EH (cell line): ENCODE measurements around the gene HSF2BP.
"Not testable (repeated sequence)": the region's sequence is repeated elsewhere in the genome, so short reads cannot be mapped to it uniquely, and the experiment has no call there.

ENCODE experiments used
- DNase-seq: peaks from one replicate; pipeline ENCODE4 v3.0.0-alpha.2; 2015; ENCODE audit warnings: low read depth

HSF2BP gene

GRCh38 chr21:43597540-43598250 is 61.6 kb downstream of the HSF2BP start:
- DNase-seq: peak; percentile 78

GRCh38 chr21:43597052-43597451 is 62.2 kb downstream of the HSF2BP start:
- peak; percentile 85 for DNase-seq

- no peak for DNase-seq
Observed at GRCh38 chr21:43596616-43597015, 62.7 kb downstream of the HSF2BP start.

- not testable (repeated sequence) for DNase-seq
Observed at GRCh38 chr21:43595769-43596168, 63.5 kb downstream of the HSF2BP start.

- no peak for DNase-seq
Observed at GRCh38 chr21:43593078-43593477, 66.2 kb downstream of the HSF2BP start.

GRCh38 chr21:43591571-43591970 is 67.7 kb downstream of the HSF2BP start:
- DNase-seq: peak; percentile 56

GRCh38 chr21:43590194-43590593 is 69.1 kb downstream of the HSF2BP start:
- DNase-seq: peak; percentile 79

- no peak for DNase-seq
Observed at GRCh38 chr21:43588957-43589356, 70.3 kb downstream of the HSF2BP start.

- peak; percentile 100 for DNase-seq
Observed at GRCh38 chr21:43585924-43586413, 73.3 kb downstream of the HSF2BP start.

GRCh38 chr21:43585514-43585913 is 73.8 kb downstream of the HSF2BP start:
- DNase-seq: no peak

GRCh38 chr21:43581453-43581852 is 77.8 kb downstream of the HSF2BP start:
- DNase-seq: no peak

- no peak for DNase-seq
Observed at GRCh38 chr21:43578677-43579303, 80.5 kb downstream of the HSF2BP start.

- no peak for DNase-seq
Observed at GRCh38 chr21:43575473-43575844, 83.8 kb downstream of the HSF2BP start.

- no peak for DNase-seq
Observed at GRCh38 chr21:43574741-43575472, 84.4 kb downstream of the HSF2BP start.

- DNase-seq: no peak
Observed at GRCh38 chr21:43573921-43574320, 85.4 kb downstream of the HSF2BP start.

- no peak for DNase-seq
Observed at GRCh38 chr21:43572446-43572845, 86.8 kb downstream of the HSF2BP start.

- DNase-seq: no peak
Observed at GRCh38 chr21:43571976-43572375, 87.3 kb downstream of the HSF2BP start.

- DNase-seq: not testable (repeated sequence)
Observed at GRCh38 chr21:43570195-43570594, 89.1 kb downstream of the HSF2BP start.

GRCh38 chr21:43562451-43562850 is 96.8 kb downstream of the HSF2BP start:
- not testable (repeated sequence) for DNase-seq

GRCh38 chr21:43540561-43540960 is 118.7 kb downstream of the HSF2BP start:
- not testable (repeated sequence) for DNase-seq

GRCh38 chr21:43522495-43523131 is 136.7 kb downstream of the HSF2BP start:
- DNase-seq: not testable (repeated sequence)

- not testable (repeated sequence) for DNase-seq
Observed at GRCh38 chr21:43517701-43518100, 141.6 kb downstream of the HSF2BP start.
